GM12801 (cell line): ENCODE data around the gene C19orf33.

ENCODE experiments used
- CTCF ChIP-seq: IDR thresholded peaks from one replicate; pipeline ENCODE4 v1.5.1; 2011; ENCODE audit warnings: control low read depth; ENCODE audit not compliant: insufficient read length; ENCODE audit errors: extremely low read depth

C19orf33 gene

DNA sequence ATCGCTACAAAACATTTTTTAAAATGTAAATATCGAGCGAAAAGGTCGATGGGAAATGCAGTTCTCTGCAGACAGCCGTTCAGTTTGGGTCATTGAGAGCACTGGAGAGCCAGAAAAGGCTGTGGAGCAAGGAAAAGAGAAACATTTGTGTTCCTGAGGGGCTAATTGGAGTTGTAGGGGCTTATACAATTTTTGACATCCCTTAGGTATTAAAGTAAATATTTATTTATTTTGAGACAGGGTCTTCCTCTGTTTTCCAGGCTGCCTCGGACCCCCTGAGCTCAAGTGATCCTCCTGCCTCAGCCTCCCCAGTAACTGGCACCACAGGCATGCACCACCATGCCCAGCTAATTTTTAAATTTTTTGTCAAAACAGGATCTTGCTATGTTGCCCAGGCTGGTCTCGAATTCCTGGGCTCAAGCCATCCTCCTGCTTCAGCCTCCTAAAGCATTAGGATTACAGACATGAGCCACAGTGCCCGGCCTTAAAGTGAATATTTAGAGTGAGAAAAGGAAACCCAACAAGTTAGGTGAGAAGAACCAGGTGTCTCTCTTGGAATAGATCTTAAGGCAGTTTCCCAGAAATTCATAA lies 12.5 kb downstream of the C19orf33 start:
- no peak for TF ChIP-seq CTCF

- no peak for TF ChIP-seq CTCF
Measured at GRCh38 chr19:38317104-38317612, 13.1 kb downstream of the C19orf33 start.

DNA sequence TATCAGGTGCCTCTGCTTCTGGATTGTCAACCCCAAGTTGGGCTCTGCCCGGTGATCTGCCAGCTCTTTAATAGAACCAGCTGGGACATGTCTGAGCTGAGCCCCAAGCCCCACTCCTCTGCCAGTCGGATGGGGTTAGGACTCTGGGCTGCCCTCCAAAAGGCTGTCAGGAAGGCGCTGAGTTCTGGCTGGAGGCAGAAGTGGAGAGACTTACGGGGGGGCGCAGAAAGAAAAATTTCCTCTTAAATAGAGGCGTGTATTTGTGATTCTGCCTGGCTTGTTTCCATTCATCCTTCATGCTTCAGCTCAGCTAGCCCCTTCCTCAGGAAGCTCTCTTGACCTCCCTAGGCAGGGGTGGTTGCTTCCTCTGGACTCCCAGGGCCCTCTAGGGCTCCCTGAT lies 14.6 kb downstream of the C19orf33 start:
- no peak for TF ChIP-seq CTCF

DNA sequence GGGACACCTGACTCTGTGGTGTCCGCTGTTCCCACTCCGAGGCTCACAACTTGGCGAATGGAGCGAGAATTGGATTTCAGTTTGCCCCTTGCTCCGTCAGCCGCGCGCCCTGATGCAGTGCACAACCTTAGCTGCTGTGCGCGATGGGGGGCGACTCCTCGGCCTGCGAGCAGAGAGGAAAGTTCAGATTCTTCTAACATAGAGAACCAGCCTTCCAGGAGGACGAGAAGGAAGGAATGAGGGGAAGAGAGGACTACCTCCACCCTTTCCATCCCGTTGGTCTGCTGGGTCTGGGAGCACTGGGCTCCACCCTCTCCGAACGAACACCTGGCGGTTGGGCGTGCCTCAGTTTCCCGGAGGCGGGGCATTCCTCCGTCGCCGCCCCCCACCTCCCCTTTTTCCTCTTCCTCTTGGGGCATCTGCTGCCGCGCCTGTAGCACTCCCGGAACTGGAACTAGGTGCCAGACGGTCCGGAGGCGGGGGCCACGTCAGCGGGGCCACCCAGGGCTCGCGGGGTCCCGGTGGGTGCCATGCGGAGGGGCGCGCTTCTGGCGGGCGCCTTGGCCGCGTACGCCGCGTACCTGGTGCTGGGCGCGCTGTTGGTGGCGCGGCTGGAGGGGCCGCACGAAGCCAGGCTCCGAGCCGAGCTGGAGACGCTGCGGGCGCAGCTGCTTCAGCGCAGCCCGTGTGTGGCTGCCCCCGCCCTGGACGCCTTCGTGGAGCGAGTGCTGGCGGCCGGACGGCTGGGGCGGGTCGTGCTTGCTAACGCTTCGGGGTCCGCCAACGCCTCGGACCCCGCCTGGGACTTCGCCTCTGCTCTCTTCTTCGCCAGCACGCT lies 15.6 kb downstream of the C19orf33 start, which contains the start of gene KCNK6:
KCNK6 (plus strand) TSS at position 425 of the 838 bp plus-strand sequence; CDS start at position 531, 106 bp downstream.
- TF ChIP-seq CTCF, result no peak

GRCh38 chr19:38320969-38321339 lies 16.9 kb downstream of the C19orf33 start:
- TF ChIP-seq CTCF, result no peak

DNA sequence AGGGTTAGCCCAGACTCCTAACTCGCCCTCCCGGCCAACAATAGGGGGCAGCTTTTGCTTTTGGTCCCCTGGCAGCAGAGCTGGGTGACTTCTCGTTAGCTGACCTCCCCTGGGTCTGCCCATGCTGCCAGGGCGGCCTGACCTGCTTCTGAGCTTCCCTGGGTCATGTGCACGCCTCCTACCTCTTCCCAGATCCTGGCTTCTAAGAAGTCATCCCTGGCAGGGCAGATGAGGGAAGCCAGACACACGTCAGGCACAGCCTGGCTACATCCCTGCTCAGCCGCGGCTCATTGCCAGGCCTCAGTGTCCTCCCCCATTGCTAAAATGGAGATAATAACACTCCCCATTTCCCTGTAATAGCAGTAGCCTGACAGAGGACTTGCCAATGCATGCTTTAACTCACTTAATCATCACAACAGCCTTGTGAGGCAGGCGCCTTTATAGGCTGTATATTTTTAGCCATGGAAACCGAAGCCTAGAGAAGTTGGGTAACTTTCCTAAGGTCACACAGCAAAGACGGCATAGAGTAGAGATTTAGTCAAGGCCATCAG lies 17.7 kb downstream of the C19orf33 start:
- TF ChIP-seq CTCF, result no peak

- no peak for TF ChIP-seq CTCF
Measured at GRCh38 chr19:38323291-38323690, 19.2 kb downstream of the C19orf33 start.
